GM19395 (cell line): Measurements from ENCODE around the gene ALDH1A1.
"Not testable (repeated sequence)": the region's sequence is repeated elsewhere in the genome, so short reads cannot be mapped to it uniquely, and the experiment has no call there.

Experiments
- ATAC-seq: cut with Tn5 transposase; IDR thresholded peaks from one replicate; pipeline ENCODE4 v1.9.1; 2021; ENCODE audit warnings: mild to moderate bottlenecking, moderate library complexity; ENCODE audit not compliant: unreplicated experiment

The ALDH1A1 gene

GRCh38 chr9:72862788-72863187, 90.1 kb downstream of the ALDH1A1 start:
- ATAC-seq, result not testable (repeated sequence)

DNA sequence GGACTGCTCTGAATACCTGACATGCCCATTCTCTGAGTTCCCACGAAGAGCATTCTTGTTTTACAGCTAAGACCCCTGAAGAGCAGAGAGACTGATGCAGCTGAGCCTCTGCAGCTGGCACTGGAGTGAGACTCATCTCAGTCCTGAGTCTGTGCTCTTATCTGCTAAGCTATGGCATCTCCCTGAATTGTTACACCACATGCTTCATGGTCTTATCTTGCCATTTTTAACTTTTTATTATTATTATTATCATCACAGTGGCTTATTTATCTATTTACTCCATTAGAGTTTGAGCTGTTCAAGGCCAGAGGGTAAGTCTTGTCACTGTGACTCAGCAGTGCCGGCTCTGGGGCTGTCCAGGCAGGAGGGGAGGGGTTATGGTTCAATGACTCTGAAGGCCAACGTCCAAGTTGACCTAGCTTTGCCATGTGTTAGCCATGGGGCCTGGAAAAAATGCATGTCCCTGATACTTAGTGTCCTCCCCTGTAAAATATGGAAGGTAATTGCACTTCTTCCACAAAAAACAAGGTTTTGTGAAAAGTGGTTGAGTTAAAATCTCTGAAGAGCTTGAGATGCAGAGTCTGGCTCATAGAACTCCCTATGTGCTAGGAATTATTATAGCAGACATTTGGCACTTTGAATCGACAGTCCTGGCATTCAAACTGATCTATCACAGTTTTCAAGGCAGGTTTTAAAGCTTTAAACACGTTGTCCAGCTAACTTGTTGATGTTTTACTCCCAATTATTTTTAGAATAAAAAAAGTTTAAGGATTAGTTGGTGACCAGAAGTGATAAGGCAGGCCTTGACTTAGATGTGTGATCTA, 94.6 kb downstream of the ALDH1A1 start:
- no peak for ATAC-seq

DNA sequence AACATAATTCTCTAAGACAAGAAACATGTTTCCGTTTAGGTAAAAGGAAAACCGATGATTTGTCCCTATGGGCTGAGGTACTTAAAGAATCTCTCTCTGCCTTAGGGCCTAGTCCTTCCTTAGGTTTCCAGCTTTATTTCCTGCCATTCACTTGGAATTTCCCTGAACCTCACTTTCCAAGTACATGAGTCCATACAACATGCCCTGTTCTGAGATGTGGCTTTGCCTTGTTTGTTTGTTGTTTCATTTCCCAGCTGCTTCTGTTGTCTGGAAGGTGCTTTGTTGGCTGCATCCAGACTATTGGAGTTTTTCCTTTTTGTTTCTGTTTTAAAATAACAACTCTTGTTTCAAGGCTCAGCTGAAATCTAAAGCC, 95.2 kb downstream of the ALDH1A1 start:
- ATAC-seq, result no peak

GRCh38 chr9:72856972-72857623, 95.8 kb downstream of the ALDH1A1 start:
- no peak for ATAC-seq

DNA sequence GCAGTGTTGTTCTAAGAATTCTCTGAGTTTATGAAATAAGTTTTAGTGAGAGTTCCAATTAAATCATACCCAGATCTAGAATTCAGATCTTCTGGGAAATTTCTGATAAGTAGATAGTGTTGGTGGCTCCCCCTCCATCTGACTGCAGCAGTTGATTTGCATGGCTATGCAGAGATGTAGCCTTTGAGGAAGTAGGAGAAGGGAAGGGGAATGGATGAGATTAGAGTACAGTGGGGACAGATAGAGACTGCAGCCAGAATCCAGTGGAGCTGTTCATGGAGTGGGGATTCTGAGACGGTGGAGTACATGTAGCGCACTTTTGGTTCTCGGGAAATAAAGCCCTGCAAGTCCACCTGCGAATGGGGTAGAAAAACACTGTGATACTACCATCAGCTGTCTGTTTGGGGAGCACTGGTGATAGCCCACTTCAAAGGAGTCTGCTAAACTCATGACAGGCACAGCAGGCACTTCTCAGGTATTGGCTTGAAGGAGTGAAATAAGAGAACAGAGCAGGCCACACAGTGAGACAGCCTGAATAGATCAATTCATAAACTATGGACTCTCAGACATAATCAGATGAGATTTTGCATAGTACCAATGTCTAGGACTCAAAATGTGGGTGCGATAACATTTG, 96.8 kb downstream of the ALDH1A1 start:
- ATAC-seq, result no peak

GRCh38 chr9:72855321-72855720, 97.5 kb downstream of the ALDH1A1 start:
- ATAC-seq, result no peak
